HEK293 (cell line): ENCODE measurements around the gene ZSCAN25.

ENCODE experiments used
- CTCF ChIP-seq: fragments of 450-650 bp; formaldehyde crosslinking; IDR thresholded peaks from 2 replicates; pipeline ENCODE4 v1.5.1; 2016; ENCODE audit warnings: missing biosample characterization, missing genetic modification characterization
- MYNN ChIP-seq: fragments of 450-650 bp; formaldehyde crosslinking; IDR thresholded peaks from 2 replicates; pipeline ENCODE4 v1.5.1; 2016; ENCODE audit warnings: missing biosample characterization, missing genetic modification characterization, borderline replicate concordance
- REPIN1 ChIP-seq: fragments of 450-650 bp; formaldehyde crosslinking; IDR thresholded peaks from 2 replicates; pipeline ENCODE4 v1.5.1; 2017; ENCODE audit warnings: missing biosample characterization, missing genetic modification characterization, low read depth
- SCRT2 ChIP-seq: fragments of 450-650 bp; formaldehyde crosslinking; IDR thresholded peaks from 2 replicates; pipeline ENCODE4 v1.5.1; 2016; ENCODE audit warnings: missing biosample characterization, missing genetic modification characterization
- ZNF175 ChIP-seq: fragments of 450-650 bp; formaldehyde crosslinking; IDR thresholded peaks from 2 replicates; pipeline ENCODE4 v1.5.1; 2016; ENCODE audit warnings: missing biosample characterization, missing genetic modification characterization
- ZNF274 ChIP-seq, 2 experiments: fragments of 200-500 bp in 1 of 2; fragments of 450-650 bp in 1 of 2; sonication (Bioruptor generic) in 1 of 2; formaldehyde crosslinking in 1 of 2; IDR thresholded peaks; 2 replicates each; pipeline versions ENCODE4 v1.5.1 to v1.6.1; 2014 to 2016; ENCODE audit warnings: borderline replicate concordance in 1 of 2, inconsistent platforms in 1 of 2, low read length in 1 of 2, missing biosample characterization in 1 of 2, missing genetic modification characterization in 1 of 2
- ZNF292 ChIP-seq: fragments of 450-650 bp; formaldehyde crosslinking; IDR thresholded peaks from 2 replicates; pipeline ENCODE4 v1.5.1; 2016; ENCODE audit warnings: low read depth, missing biosample characterization, missing genetic modification characterization, borderline replicate concordance
- ZNF416 ChIP-seq: fragments of 450-650 bp; formaldehyde crosslinking; IDR thresholded peaks from 2 replicates; pipeline ENCODE4 v1.5.1; 2016; ENCODE audit warnings: missing biosample characterization, missing genetic modification characterization
- ZNF449 ChIP-seq: fragments of 450-650 bp; formaldehyde crosslinking; IDR thresholded peaks from 2 replicates; pipeline ENCODE4 v1.5.1; 2017; ENCODE audit warnings: missing biosample characterization, mild to moderate bottlenecking, missing genetic modification characterization, moderate library complexity
- ZNF555 ChIP-seq: fragments of 450-650 bp; formaldehyde crosslinking; conservative IDR thresholded peaks from 2 replicates; pipeline ENCODE4 v1.5.1; 2017; ENCODE audit warnings: missing biosample characterization, mild to moderate bottlenecking, missing genetic modification characterization, inconsistent platforms
- ZNF792 ChIP-seq: fragments of 450-650 bp; formaldehyde crosslinking; IDR thresholded peaks from 2 replicates; pipeline ENCODE4 v1.5.1; 2016; ENCODE audit warnings: missing biosample characterization, missing genetic modification characterization
- ZSCAN30 ChIP-seq: fragments of 450-650 bp; IDR thresholded peaks from 2 replicates; pipeline ENCODE4 v1.5.1; 2018; ENCODE audit warnings: missing biosample characterization, mild to moderate bottlenecking, missing genetic modification characterization, moderate library complexity

GRCh38 chr7:99622596-99622995 lies 5.8 kb downstream of the ZSCAN25 start:
- TF ChIP-seq CTCF, result no peak
- TF ChIP-seq ZNF449 (tag by site-specific recombination), result no peak
- no peak for TF ChIP-seq ZSCAN30 (tag by site-specific recombination)
- no peak for TF ChIP-seq ZNF416
- no peak for TF ChIP-seq SCRT2 (tag by site-specific recombination)
- TF ChIP-seq ZNF175 (tag by site-specific recombination), result no peak
- TF ChIP-seq MYNN (tag by site-specific recombination), result no peak
- TF ChIP-seq ZNF274 (IDR thresholded peaks at IDR 0.05; ENCODE audit: low read length), result no peak
- no peak for TF ChIP-seq ZNF274 (tag by site-specific recombination; IDR thresholded peaks at IDR 0.05; ENCODE audit: borderline replicate concordance)
- TF ChIP-seq ZNF292 (tag by site-specific recombination), result no peak
- no peak for TF ChIP-seq REPIN1 (tag by site-specific recombination)
- TF ChIP-seq ZNF792 (tag by site-specific recombination), result no peak
- TF ChIP-seq ZNF555, result no peak
